Endodermal cell (in vitro differentiated cells): ENCODE data around the gene MRPL19. TPM values are rescaled to one million over a fixed set of nuclear protein-coding genes. Genes with fewer than 3 reads are reported as not detected.

Source experiments
- DNase-seq: peaks from one replicate; pipeline ENCODE4 v3.0.0-alpha.2; 2017
- H3K27ac ChIP-seq: 2 replicates; pipeline ENCODE4 v1.5.1; 2013; ENCODE audit warnings: mild to moderate bottlenecking, low read depth, low read length, moderate library complexity
- H3K27me3 ChIP-seq: 2 replicates; pipeline ENCODE4 v1.6.1; 2013; ENCODE audit warnings: mild to moderate bottlenecking, low read length, moderate library complexity; ENCODE audit not compliant: insufficient read depth, control insufficient read depth, poor library complexity, severe bottlenecking
- H3K36me3 ChIP-seq: 2 replicates; pipeline ENCODE4 v1.7.0; 2013; ENCODE audit warnings: mild to moderate bottlenecking, low read length, moderate library complexity; ENCODE audit not compliant: control insufficient read depth, insufficient read depth
- H3K4me1 ChIP-seq: one replicate; pipeline ENCODE4 v1.7.0; 2013; ENCODE audit warnings: low read length; ENCODE audit not compliant: control insufficient read depth, insufficient read depth
- H3K4me3 ChIP-seq: 2 replicates; pipeline ENCODE4 v1.5.1; 2013; ENCODE audit warnings: mild to moderate bottlenecking, low read length, moderate library complexity
- H3K9ac ChIP-seq: 2 replicates; pipeline ENCODE4 v1.6.1; 2013; ENCODE audit warnings: mild to moderate bottlenecking, low read length, moderate library complexity; ENCODE audit not compliant: poor library complexity, severe bottlenecking; ENCODE audit errors: extremely low read depth
- H3K9me3 ChIP-seq: 2 replicates; pipeline ENCODE4 v1.6.1; 2013; ENCODE audit warnings: mild to moderate bottlenecking, low read length, moderate library complexity; ENCODE audit not compliant: control insufficient read depth
- H3K27ac Mint-ChIP-seq: 2 replicates; pipeline ENCODE4 v1.8.0; 2020; ENCODE audit warnings: mixed read lengths
- H3K27me3 Mint-ChIP-seq: 2 replicates; pipeline ENCODE4 v1.8.0; 2021; ENCODE audit warnings: mild to moderate bottlenecking, mixed read lengths; ENCODE audit not compliant: insufficient read depth
- H3K36me3 Mint-ChIP-seq: 2 replicates; pipeline ENCODE4 v1.8.0; 2020; ENCODE audit warnings: low read depth, mixed read lengths
- H3K4me1 Mint-ChIP-seq: 2 replicates; pipeline ENCODE4 v1.8.0; 2020; ENCODE audit warnings: mixed read lengths
- H3K4me3 Mint-ChIP-seq: 2 replicates; pipeline ENCODE4 v1.8.0; 2020; ENCODE audit warnings: mild to moderate bottlenecking, moderate library complexity, mixed read lengths
- H3K9me3 Mint-ChIP-seq: 2 replicates; pipeline ENCODE4 v1.8.0; 2020; ENCODE audit warnings: mild to moderate bottlenecking, mixed read lengths
- CTCF ChIP-seq: fragments of 200-600 bp; sonication (generic); conservative IDR thresholded peaks from 2 replicates; pipeline ENCODE4 v1.5.0; 2021; ENCODE audit warnings: antibody characterized with exemption, mild to moderate bottlenecking
- WGBS, 2 experiments: methylation state at CpG; one replicate each; pipeline versions ENCODE4 v1.1.5 to v1.1.7; 2013; ENCODE audit warnings: missing lambda C conversion rate in 2 of 2, mixed read lengths in 1 of 2; ENCODE audit not compliant: insufficient coverage in 1 of 2, insufficient read length in 1 of 2; 5-methylcytosine and 5-hydroxymethylcytosine counted together
- total RNA-seq, 2 donors: library from RNA; stranded (reverse); fragmentation: NEBNext Ultra II Directional in 1 of 2; extraction: Animal tissue kit (Norgen Biotek cat#: 25700) in 1 of 2; gene quantifications; 2 replicates in 1 of 2; 3 replicates in 1 of 2; pipeline ENCODE4 v1.2.1, GENCODE V29; 2021

MRPL19 gene
- total RNA-seq, 2 donors from 2014 or later: 63.7 to 77.6 TPM

DNA sequence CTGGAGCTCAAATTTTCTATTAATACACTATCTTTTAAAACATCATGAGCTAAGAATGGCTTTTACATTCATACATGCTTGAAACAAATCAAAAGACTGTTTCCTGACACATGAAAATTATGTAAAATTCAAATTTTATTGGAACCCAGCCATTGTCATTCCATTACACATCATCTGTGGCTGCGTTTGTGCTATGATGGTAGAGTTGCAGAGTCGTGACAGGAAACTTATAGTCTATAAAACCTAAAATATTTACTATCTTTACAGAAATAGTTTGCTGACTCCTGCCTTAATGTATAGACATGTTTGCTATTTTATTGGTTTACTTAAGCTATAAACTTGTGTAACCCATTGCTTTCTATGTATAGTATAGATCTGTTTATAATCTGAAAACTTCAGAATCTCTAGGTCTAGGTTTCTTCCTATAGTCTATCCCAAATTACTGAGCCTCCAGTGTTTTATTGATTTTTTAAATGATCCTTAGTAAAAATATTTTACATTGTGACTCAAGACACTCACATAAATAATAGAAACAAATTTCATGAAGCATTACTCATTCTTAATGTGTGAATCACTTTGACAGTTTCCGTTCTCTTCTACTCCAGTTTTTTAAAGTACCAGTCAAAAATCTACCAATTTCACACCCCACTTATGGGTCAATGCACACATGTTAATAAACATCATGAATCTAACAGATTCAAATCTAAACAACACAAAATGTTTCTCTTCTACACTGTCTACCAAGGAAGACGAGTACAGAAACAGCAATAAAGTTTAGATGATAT lies 26.4 kb upstream of the MRPL19 start:
- DNase-seq: no peak
- 93 to 94% methylated on average over 3 to 4 of the region's 4 CpGs for WGBS, 2 experiments
- TF ChIP-seq CTCF: no peak

GRCh38 chr2:75621228-75621627 lies 25.4 kb upstream of the MRPL19 start:
- Mint-ChIP-seq H3K4me1 (no peaks in the 10 kb centered on the region), H3K9me3 (peaks cover 5% of the 10 kb centered on the region), H3K27ac (no peak overlapping the region), H3K36me3 (no peaks in the 10 kb centered on the region), H3K27me3 (peaks cover 6% of the 10 kb centered on the region), H3K4me3 (no peak overlapping the region)
- TF ChIP-seq CTCF: no peak
- no peak overlapping the region for H3K27ac ChIP-seq
- no peak overlapping the region for H3K4me3 ChIP-seq
- no peaks in the 10 kb centered on the region for H3K27me3 ChIP-seq
- H3K36me3 ChIP-seq: no peaks in the 10 kb centered on the region
- H3K4me1 ChIP-seq: no peaks in the 10 kb centered on the region
- no peaks in the 10 kb centered on the region for H3K9me3 ChIP-seq
- 81 to 93% methylated on average over 3 to 4 of the region's 4 CpGs for WGBS, 2 experiments
- peak; percentile 30 for DNase-seq
- no peak overlapping the region for H3K9ac ChIP-seq

More for the DNA sequence above, 26.4 kb upstream of the MRPL19 start:
- no peak overlapping the region for H3K9ac ChIP-seq
- Mint-ChIP-seq H3K27me3 (peaks cover 6% of the 10 kb centered on the region), H3K4me3 (no peak overlapping the region), H3K36me3 (no peaks in the 10 kb centered on the region), H3K4me1 (no peaks in the 10 kb centered on the region), H3K27ac (no peak overlapping the region), H3K9me3 (peaks cover 5% of the 10 kb centered on the region)
- H3K4me3 ChIP-seq: no peak overlapping the region
- no peaks in the 10 kb centered on the region for H3K36me3 ChIP-seq
- H3K27me3 ChIP-seq: no peaks in the 10 kb centered on the region
- H3K4me1 ChIP-seq: no peaks in the 10 kb centered on the region
- H3K27ac ChIP-seq: no peak overlapping the region
- H3K9me3 ChIP-seq: no peaks in the 10 kb centered on the region

- H3K4me3 Mint-ChIP-seq: no peak overlapping the region
- Histone ChIP-seq H3K9me3 (no peaks in the 10 kb centered on the region), H3K27ac (no peak overlapping the region), H3K9ac (no peak overlapping the region), H3K4me1 (no peaks in the 10 kb centered on the region), H3K27me3 (no peaks in the 10 kb centered on the region), H3K4me3 (no peak overlapping the region), H3K36me3 (no peaks in the 10 kb centered on the region)
- no peaks in the 10 kb centered on the region for H3K4me1 Mint-ChIP-seq
- H3K36me3 Mint-ChIP-seq: no peaks in the 10 kb centered on the region
- H3K27ac Mint-ChIP-seq: no peak overlapping the region
- peaks cover 8% of the 10 kb centered on the region for H3K27me3 Mint-ChIP-seq
- WGBS, 2 experiments: 93 to 100% methylated on average over 1 to 2 of the region's 2 CpGs
- DNase-seq: peak; percentile 16
- no peak for TF ChIP-seq CTCF
- H3K9me3 Mint-ChIP-seq: no peaks in the 10 kb centered on the region
Observed at GRCh38 chr2:75622500-75622899, 24.1 kb upstream of the MRPL19 start.
